GM10248 (cell line): ENCODE results near the gene PARP6.

Source experiments
- CTCF ChIA-PET: fragments of 300-600 bp; sonication (Branson Sonifier 250); formaldehyde crosslinking; extraction: SDS; loops from one replicate; lab custom pipeline; 2021; ENCODE audit warnings: antibody characterized with exemption; lab: Yijun Ruan, JAX
- POLR2A ChIA-PET: fragments of 350-650 bp; sonication (Branson Sonifier 250); formaldehyde crosslinking; extraction: SDS; loops from one replicate; lab custom pipeline; 2020; ENCODE audit warnings: antibody characterized with exemption; lab: Yijun Ruan, JAX
- DNase-seq: peaks from one replicate; pipeline ENCODE4 v3.0.0; 2012; ENCODE audit errors: extremely low spot score
- TF ChIP-seq, protein P1 (sequence below): IDR thresholded peaks from 2 replicates; pipeline ENCODE4 v1.5.1; 2012; ENCODE audit warnings: mild to moderate bottlenecking, low read depth; ENCODE audit errors: extremely low read depth, missing control alignments, control extremely low read depth

Gene PARP6

DNA sequence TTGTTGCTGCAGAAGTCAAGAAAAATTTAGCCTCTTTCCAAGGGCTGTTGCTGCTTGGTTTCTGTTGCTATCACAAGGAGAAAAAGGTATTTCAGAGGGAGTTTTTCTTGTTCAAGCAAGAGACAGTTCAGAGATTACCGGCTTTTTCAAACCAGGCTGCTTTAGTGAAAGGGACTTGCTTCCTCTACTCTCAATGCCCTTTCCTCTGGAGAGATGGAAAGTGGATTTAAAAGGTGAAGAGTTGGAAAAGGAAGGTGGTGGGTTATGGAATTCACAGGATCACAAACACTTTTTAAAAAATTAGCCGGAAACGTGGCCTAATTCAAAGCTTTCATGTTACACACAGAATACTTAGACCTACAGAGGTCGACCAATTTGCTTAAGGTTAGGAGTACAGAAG is 1.1 kb downstream of the PARP6 start:
- ChIA-PET CTCF (interaction anchor here (1.0 kb wide), 1 partner anchor 45 kb away, joined by 3 read pairs; no protein-coding TSS in a partner anchor), POLR2A (no interaction called here)
- TF ChIP-seq, protein P1, sequence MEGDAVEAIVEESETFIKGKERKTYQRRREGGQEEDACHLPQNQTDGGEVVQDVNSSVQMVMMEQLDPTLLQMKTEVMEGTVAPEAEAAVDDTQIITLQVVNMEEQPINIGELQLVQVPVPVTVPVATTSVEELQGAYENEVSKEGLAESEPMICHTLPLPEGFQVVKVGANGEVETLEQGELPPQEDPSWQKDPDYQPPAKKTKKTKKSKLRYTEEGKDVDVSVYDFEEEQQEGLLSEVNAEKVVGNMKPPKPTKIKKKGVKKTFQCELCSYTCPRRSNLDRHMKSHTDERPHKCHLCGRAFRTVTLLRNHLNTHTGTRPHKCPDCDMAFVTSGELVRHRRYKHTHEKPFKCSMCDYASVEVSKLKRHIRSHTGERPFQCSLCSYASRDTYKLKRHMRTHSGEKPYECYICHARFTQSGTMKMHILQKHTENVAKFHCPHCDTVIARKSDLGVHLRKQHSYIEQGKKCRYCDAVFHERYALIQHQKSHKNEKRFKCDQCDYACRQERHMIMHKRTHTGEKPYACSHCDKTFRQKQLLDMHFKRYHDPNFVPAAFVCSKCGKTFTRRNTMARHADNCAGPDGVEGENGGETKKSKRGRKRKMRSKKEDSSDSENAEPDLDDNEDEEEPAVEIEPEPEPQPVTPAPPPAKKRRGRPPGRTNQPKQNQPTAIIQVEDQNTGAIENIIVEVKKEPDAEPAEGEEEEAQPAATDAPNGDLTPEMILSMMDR, result no peak
- no peak for DNase-seq

DNA sequence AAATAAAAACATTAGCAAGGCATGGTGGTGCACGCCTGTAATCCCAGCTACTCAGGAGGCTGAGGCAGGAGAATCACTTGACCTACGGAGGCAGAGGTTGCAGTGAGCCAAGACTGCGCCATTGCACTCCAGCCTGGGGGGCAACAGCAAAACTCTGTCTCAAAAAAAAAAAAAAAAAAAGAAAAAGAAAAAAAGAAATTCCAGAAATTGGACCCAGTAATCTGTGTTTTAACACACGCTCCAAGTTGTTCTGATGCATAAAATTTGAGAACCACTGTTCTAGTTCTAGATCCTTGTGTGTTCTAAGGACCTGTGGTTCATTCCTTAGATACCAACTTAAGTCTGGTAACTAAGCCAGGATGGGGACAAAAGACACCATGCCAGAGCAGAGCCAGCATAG is 2.6 kb downstream of the PARP6 start:
- POLR2A ChIA-PET, result no interaction called here
- no peak for DNase-seq
- CTCF ChIA-PET, result no interaction called here
- TF ChIP-seq, protein P1, result no peak

DNA sequence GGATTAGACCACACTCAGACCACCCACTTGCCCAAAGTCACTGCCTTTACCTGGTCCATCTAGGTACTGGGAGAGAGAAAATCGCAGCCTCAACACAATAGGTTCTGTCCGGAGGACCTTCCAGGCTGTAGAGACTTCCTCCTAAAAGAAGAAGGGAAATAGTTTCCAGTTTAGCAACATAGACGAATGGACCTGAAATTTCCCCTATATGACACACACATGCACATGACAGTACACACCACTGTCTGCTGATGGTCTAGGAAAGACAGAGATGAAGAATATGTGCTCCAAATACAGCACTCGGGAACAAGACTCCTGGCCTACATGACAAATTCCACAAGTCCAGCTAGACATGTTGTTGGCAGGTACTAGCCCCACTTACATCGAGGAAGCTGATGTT is 7.3 kb downstream of the PARP6 start:
- DNase-seq, result no peak
- TF ChIP-seq, protein P1, result no peak
- ChIA-PET POLR2A (no interaction called here), CTCF (interaction anchor here (1.3 to 3.0 kb wide), 3 partner anchors 8 to 65 kb away, joined by 5 to 11 read pairs (median 5); no protein-coding TSS in a partner anchor)

DNA sequence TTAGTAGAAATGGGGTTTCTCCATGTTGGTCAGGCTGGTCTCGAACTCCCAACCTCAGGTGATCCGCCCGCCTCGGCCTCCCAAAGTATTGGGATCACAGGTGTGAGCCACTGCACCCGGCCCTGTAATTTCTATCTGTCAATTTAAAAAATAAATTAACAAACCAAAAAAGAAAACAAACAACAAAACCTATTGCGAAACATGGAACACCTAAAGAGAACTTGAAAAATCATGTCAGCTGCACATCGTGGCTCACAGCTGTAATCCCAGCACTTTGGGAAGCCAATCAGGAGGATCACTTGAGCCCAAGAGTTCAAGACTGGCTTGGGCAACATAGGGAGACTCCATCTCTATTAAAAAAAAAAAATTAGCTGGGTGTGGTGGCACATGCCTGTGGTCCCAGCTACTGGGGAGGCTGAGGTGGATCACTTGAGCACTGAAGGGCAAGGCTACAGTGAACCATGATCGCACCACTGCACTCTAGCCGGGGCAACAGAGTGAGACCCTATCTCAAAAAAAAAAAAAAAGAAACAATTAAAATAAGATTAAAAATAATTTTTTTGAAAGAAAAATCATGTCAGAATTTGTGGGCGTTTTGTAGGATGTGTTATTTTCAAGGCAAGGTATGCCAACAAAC is 19.6 kb downstream of the PARP6 start:
- TF ChIP-seq, protein P1, result no peak
- DNase-seq, result no peak
- ChIA-PET CTCF (interaction anchor here (0.9 to 2.2 kb wide), 2 partner anchors 13 to 26 kb away, joined by 3 to 11 read pairs; no protein-coding TSS in a partner anchor), POLR2A (no interaction called here)

DNA sequence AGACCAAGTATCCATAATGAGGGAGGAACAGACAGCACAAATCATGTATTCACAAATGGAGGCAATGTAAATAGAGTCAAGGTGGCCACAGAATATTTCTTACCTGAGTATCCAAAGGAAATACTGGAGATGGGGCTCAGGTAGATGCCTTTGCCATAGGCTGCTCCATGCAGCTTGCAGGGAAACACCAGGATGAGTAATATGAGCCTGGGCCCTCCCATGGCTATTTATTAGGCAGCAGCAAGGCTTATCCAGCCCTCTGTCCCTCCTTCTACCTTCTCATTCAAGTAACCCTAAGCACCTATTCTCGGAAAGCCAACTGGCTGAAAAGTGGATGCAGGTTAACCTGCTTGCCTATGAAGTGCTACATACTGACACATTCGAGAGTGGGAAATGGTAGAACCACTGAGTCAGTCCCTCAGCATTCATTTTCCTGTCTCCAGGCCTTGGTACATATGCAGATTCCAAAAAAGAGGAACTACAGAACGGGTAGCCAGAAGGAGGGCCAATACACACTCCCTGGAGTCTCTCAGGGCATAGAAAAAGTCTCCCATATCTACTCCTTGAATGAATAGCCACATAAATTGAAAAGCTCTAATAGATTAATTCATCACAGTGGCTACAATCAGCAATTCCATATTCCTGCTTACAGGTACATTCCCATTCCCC is 23.1 kb downstream of the PARP6 start:
- CTCF ChIA-PET, result interaction anchor here (1.4 kb wide), 2 partner anchors 9 to 19 kb away, joined by 4 read pairs; no protein-coding TSS in a partner anchor
- TF ChIP-seq, protein P1, result no peak
- no peak for DNase-seq
- POLR2A ChIA-PET, result no interaction called here

DNA sequence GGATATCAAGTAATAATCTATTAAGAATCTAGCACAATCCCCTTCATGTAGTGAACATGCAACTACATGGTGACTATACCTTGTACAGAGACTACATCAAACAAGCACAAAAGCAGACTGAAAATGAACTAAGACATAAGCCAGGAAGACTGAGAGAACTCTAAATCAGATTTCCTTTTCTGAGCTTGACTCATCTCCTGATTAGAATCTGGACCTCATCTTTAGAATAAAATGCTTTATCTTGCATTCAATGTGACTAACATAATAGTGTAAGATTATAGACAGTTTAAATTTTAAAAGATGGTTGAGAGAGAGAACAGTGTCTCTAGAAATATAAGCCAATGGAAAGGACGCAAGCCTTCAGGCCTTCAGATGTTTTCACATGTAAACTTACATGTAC is 23.8 kb downstream of the PARP6 start:
- no peak for DNase-seq
- TF ChIP-seq, protein P1, result no peak
- ChIA-PET CTCF (interaction anchor here (1.4 kb wide), 1 partner anchor 8 kb away, joined by 4 read pairs; no protein-coding TSS in a partner anchor), POLR2A (no interaction called here)
